Spinal cord (tissue), 4 donors: ENCODE measurements around the gene LOC128125822. TPM values are rescaled to one million over a fixed set of nuclear protein-coding genes. Genes with fewer than 3 reads are reported as not detected.

Experiments used
- polyA plus RNA-seq, 2 donors: library from polyadenylated mRNA; unstranded; fragments of 120-200 nt; gene quantifications; one replicate each; pipeline ENCODE4 v1.2.1, GENCODE V29; 2013; ENCODE audit not compliant: insufficient read length in 2 of 2
- small RNA-seq: library from RNA; depleted of rRNA; stranded (forward); fragments of <200 nt; gene quantifications from one replicate; pipeline ENCODE3, GENCODE V24; 2014; ENCODE audit warnings: low replicate concordance
- total RNA-seq, 2 donors: library from RNA; depleted of rRNA in 1 of 2; stranded (reverse); fragments of 120-200 nt in 1 of 2; fragments of >200 nt in 1 of 2; gene quantifications; one replicate each; pipeline versions ENCODE4 v1.2.3 to v1.2.4, GENCODE V29; 2013 to 2014

Gene LOC128125822

Small RNA genes within 50 kb of the gene (small RNA-seq; reads per million reads assigned to genes)
- gene AL513043.1 = not detected

Other genes starting within 250 kb of the LOC128125822 start
- gene PTP4A1, start within 50 bp of the LOC128125822 start, total RNA-seq = 100 to 1,000 TPM in 1 of 2 donors, 10 to 100 TPM in 1; 21.2 to 127 TPM
- 10 to 100 TPM; 52.2 to 84.7 TPM for gene PTP4A1, start within 50 bp of the LOC128125822 start, polyA plus RNA-seq
- 10 to 100 TPM; 88.7 to 90.7 TPM for gene PHF3, start 63.3 kb downstream of the LOC128125822 start, total RNA-seq
- 10 to 100 TPM; 27.1 to 38.2 TPM for gene PHF3, start 63.3 kb downstream of the LOC128125822 start, polyA plus RNA-seq